A673 (cell line): ENCODE measurements around the gene VRK2. TPM values are rescaled to one million over a fixed set of nuclear protein-coding genes. Genes with fewer than 3 reads are reported as not detected.

Experiments used
- BruUV-seq: library from RNA; stranded (reverse); fragments of 400-500 nt; replicated peaks from 2 replicates; lab custom pipeline; 2021; lab: Mats Ljungman, UMichigan
- CTCF ChIA-PET: fragments of 300-600 bp; sonication (Branson Sonifier 250); formaldehyde crosslinking; loops from one replicate; lab custom pipeline; 2022; ENCODE audit warnings: antibody characterized with exemption; lab: Charles Lee
- POLR2A ChIA-PET: fragments of 300-600 bp; sonication (Branson Sonifier 250); formaldehyde crosslinking; loops from one replicate; lab custom pipeline; 2022; ENCODE audit warnings: antibody characterized with exemption; ENCODE audit not compliant: low non-redundant PET; lab: Charles Lee
- DNase-seq: peaks from one replicate; pipeline ENCODE4 v3.0.0-alpha.2; 2015; ENCODE audit warnings: low spot score
- H3K27ac ChIP-seq: fragments of 200-600 bp; sonication (generic); 2 replicates; pipeline ENCODE4 v1.5.1; 2016; ENCODE audit warnings: mixed run types, low read depth, mild to moderate bottlenecking, mixed read lengths, antibody characterized with exemption, low read length; ENCODE audit not compliant: poor library complexity, severe bottlenecking
- H3K27me3 ChIP-seq: fragments of 200-600 bp; sonication (generic); replicated peaks from 2 replicates; pipeline ENCODE4 v1.6.1; 2017; ENCODE audit warnings: mixed run types, low read depth, mild to moderate bottlenecking, mixed read lengths, antibody characterized with exemption, low read length; ENCODE audit not compliant: insufficient read depth, poor library complexity
- H3K36me3 ChIP-seq: fragments of 200-600 bp; sonication (generic); 2 replicates; pipeline ENCODE4 v1.6.1; 2016; ENCODE audit warnings: mixed run types, mild to moderate bottlenecking, mixed read lengths, antibody characterized with exemption, low read length; ENCODE audit not compliant: insufficient read depth, poor library complexity, severe bottlenecking
- H3K4me1 ChIP-seq: fragments of 200-600 bp; sonication (generic); 2 replicates; pipeline ENCODE4 v1.6.1; 2017; ENCODE audit warnings: mixed run types, mild to moderate bottlenecking, mixed read lengths, antibody characterized with exemption, low read length; ENCODE audit not compliant: insufficient read depth, poor library complexity, severe bottlenecking
- H3K4me3 ChIP-seq: fragments of 200-600 bp; sonication (generic); 2 replicates; pipeline ENCODE4 v1.5.1; 2016; ENCODE audit warnings: low read depth, mixed run types, mild to moderate bottlenecking, mixed read lengths, low read length; ENCODE audit not compliant: poor library complexity, severe bottlenecking
- H3K9me3 ChIP-seq: fragments of 200-600 bp; sonication (generic); 2 replicates; pipeline ENCODE4 v1.6.1; 2016; ENCODE audit warnings: mixed run types, low read depth, mild to moderate bottlenecking, mixed read lengths, antibody characterized with exemption, low read length; ENCODE audit not compliant: poor library complexity, severe bottlenecking
- EZH2 ChIP-seq: fragments of 200-600 bp; sonication (generic); IDR thresholded peaks from 2 replicates; pipeline ENCODE4 v1.6.1; 2017; ENCODE audit warnings: borderline replicate concordance, low read depth, mild to moderate bottlenecking, mixed read lengths, antibody characterized with exemption, low read length; ENCODE audit not compliant: poor library complexity, severe bottlenecking
- intact Hi-C: fragments of 100-400 bp; cut with micrococcal nuclease; formaldehyde crosslinking; loops from one replicate; pipeline ENCODE4 v1.10.0; 2022; ENCODE audit not compliant: unreplicated experiment
- total RNA-seq: library from RNA; stranded (reverse); gene quantifications from 2 replicates; pipeline ENCODE4 v1.2.3, GENCODE V29; 2021
- TF ChIP-seq, protein P1 (sequence below): fragments of 300-800, 200-600 bp; sonication (generic); conservative IDR thresholded peaks from 2 replicates; pipeline ENCODE4 v1.5.1; 2017; ENCODE audit warnings: low read depth, mild to moderate bottlenecking, antibody characterized with exemption, low read length, moderate library complexity, mixed read lengths

The VRK2 gene
- total RNA-seq, 1 experiment from 2014 or later: 16.1 TPM

DNA sequence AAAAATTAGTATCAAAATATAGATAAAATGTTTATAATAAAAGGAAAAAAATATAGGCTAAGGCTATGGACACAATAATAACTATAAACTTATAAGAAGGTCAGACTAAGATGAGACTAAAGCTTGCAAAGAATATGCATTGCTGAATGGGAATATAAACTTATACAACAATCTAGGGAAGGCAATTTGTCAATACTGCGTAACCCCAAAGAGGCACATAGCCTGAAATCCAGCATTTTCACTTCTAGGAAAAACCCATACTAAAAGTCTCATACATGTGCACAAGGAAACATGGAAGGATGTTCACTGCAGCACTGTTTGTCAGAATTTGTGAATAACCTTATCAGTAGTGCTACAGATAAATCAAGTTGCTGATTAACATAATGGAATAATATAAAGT is 149.1 kb downstream of the VRK2 start:
- H3K27ac ChIP-seq: no peak overlapping the region
- no peak for DNase-seq
- intact Hi-C loops: no loop called here

DNA sequence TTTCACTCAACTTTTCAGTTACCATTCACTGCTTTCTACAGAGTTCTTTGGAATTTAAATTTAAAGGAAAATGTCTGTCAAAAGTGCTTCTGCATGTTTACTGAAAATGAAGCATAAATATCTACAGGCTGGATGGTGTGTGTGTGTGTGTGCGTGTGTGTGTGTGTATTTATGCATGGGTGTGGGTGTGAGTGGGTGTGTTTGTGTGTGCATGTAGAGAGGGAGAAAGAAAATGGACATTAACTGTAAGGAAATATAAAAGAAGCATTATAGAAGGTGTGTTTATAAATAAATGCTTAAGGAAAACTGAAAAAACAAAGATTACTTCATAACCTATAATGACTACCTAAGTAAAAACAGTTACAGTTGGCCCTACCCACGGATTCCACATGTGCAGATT is 151.3 kb downstream of the VRK2 start:
- no peak for DNase-seq
- H3K27ac ChIP-seq: no peak overlapping the region
- no peaks in the 10 kb centered on the region for H3K27me3 ChIP-seq
- peaks cover 9% of the 10 kb centered on the region for H3K36me3 ChIP-seq
- no peaks in the 10 kb centered on the region for H3K4me1 ChIP-seq
- H3K9me3 ChIP-seq: no peaks in the 10 kb centered on the region
- no peak overlapping the region for H3K4me3 ChIP-seq
- intact Hi-C loops: no loop called here
- TF ChIP-seq, protein P1, sequence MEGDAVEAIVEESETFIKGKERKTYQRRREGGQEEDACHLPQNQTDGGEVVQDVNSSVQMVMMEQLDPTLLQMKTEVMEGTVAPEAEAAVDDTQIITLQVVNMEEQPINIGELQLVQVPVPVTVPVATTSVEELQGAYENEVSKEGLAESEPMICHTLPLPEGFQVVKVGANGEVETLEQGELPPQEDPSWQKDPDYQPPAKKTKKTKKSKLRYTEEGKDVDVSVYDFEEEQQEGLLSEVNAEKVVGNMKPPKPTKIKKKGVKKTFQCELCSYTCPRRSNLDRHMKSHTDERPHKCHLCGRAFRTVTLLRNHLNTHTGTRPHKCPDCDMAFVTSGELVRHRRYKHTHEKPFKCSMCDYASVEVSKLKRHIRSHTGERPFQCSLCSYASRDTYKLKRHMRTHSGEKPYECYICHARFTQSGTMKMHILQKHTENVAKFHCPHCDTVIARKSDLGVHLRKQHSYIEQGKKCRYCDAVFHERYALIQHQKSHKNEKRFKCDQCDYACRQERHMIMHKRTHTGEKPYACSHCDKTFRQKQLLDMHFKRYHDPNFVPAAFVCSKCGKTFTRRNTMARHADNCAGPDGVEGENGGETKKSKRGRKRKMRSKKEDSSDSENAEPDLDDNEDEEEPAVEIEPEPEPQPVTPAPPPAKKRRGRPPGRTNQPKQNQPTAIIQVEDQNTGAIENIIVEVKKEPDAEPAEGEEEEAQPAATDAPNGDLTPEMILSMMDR: no peak
- TF ChIP-seq EZH2: no peak
- ChIA-PET CTCF (no interaction called here), POLR2A (no interaction called here)
- no TSS peak for BruUV-seq

More for the DNA sequence above, 149.1 kb downstream of the VRK2 start:
- ChIA-PET CTCF (no interaction called here), POLR2A (no interaction called here)
- Histone ChIP-seq H3K27me3 (no peaks in the 10 kb centered on the region), H3K9me3 (no peaks in the 10 kb centered on the region), H3K36me3 (peaks cover 4% of the 10 kb centered on the region), H3K4me1 (no peaks in the 10 kb centered on the region), H3K4me3 (no peak overlapping the region)
- BruUV-seq: no TSS peak
- TF ChIP-seq, protein P1: no peak
- no peak for TF ChIP-seq EZH2

DNA sequence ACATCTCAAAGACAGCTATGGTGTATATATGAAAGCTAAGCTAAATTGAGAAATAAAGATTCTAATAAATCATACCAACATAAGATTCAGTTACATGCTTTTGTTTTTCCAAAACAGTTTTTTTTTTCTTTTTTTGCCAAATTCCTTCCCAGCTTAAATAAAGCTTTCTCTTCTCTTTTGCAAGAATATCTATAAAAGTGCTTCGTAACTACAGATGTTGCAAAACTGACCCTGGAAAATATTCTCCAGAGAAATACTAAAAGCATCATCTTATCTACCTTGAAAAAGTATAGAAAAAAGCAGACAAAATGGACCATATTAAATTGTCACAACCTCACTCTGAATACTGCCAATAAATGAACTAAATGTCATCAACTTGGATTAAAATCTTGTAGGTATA is 155.8 kb downstream of the VRK2 start:
- no peak overlapping the region for H3K4me3 ChIP-seq
- H3K27ac ChIP-seq: no peak overlapping the region
- H3K27me3 ChIP-seq: no peaks in the 10 kb centered on the region
- no peaks in the 10 kb centered on the region for H3K4me1 ChIP-seq
- POLR2A ChIA-PET: interaction anchor here (0.6 kb wide), 1 partner anchor 1653 kb away, joined by 3 read pairs; no protein-coding TSS in a partner anchor
- DNase-seq: no peak
- BruUV-seq: no TSS peak
- no peak for TF ChIP-seq EZH2
- TF ChIP-seq, protein P1: no peak
- peaks cover 5% of the 10 kb centered on the region for H3K36me3 ChIP-seq
- intact Hi-C loops: no loop called here
- CTCF ChIA-PET: no interaction called here
- no peaks in the 10 kb centered on the region for H3K9me3 ChIP-seq
